AG04450 (cell line): ENCODE results near the gene HEBP1. TPM values are rescaled to one million over a fixed set of nuclear protein-coding genes. Genes with fewer than 3 reads are reported as not detected.

Source experiments
- CTCF ChIA-PET: fragments of 300-600, 350-600 bp; formaldehyde crosslinking; extraction: SDS; loops from one replicate; lab custom pipeline; 2022; ENCODE audit warnings: antibody characterized with exemption, inconsistent platforms; lab: Charles Lee
- POLR2A ChIA-PET: fragments of 350-600 bp; formaldehyde crosslinking; extraction: SDS; loops from one replicate; lab custom pipeline; 2021; ENCODE audit warnings: antibody characterized with exemption, inconsistent platforms; lab: Yijun Ruan, JAX
- DNase-seq: peaks from one replicate; pipeline ENCODE4 v3.0.0-alpha.2; 2011; ENCODE audit warnings: low read depth, low spot score
- H3K27ac ChIP-seq: one replicate; pipeline ENCODE4 v1.5.1; 2012; ENCODE audit warnings: low read depth, low read length, control low read depth
- H3K27me3 ChIP-seq: one replicate; pipeline ENCODE4 v1.6.0; 2012; ENCODE audit warnings: low read length; ENCODE audit not compliant: control insufficient read depth, insufficient read depth
- H3K4me3 ChIP-seq: 2 replicates; pipeline ENCODE4 v1.5.1; 2011; ENCODE audit warnings: mild to moderate bottlenecking, low read depth, low read length, control low read depth
- H3K9me3 ChIP-seq: 2 replicates; pipeline ENCODE4 v1.5.1; 2012; ENCODE audit warnings: low read length; ENCODE audit not compliant: control insufficient read depth, insufficient read depth
- CTCF ChIP-seq: IDR thresholded peaks from 2 replicates; pipeline ENCODE4 v1.5.1; 2011; ENCODE audit warnings: low read depth, low read length, control low read depth, inconsistent platforms
- polyA minus RNA-seq: library from RNA; depleted of rRNA, polyadenylated mRNA; stranded (reverse); fragments of >200 nt; gene quantifications from 2 replicates; pipeline ENCODE4 v1.2.3, GENCODE V29; 2011; rRNA and poly(A)+ RNA removed
- polyA plus RNA-seq: library from polyadenylated mRNA; depleted of rRNA; stranded (reverse); fragments of >200 nt; gene quantifications from 2 replicates; pipeline ENCODE4 v1.2.3, GENCODE V29; 2011; rRNA removed

The HEBP1 gene
- 57.7 and 76.3 TPM in 2 replicates for polyA plus RNA-seq
- 51.4 and 68.3 TPM in 2 replicates for polyA minus RNA-seq

GRCh38 chr12:12999959-13000615 is at the start of gene HEBP1:
Gene HEBP1 (minus strand): TSS chr12:13000265. CDS start chr12:13000114, 151 bp downstream.
- ChIA-PET POLR2A (no interaction called here), CTCF (interaction anchor here (0.8 to 1.8 kb wide), 2 partner anchors 212 kb away, joined by 3 to 10 read pairs; no protein-coding TSS in a partner anchor)
- DNase-seq = peak; percentile 71

GRCh38 chr12:13049816-13050215 is 49.8 kb upstream of the HEBP1 start:
- H3K4me3 ChIP-seq = no peak overlapping the region
- ChIA-PET CTCF (interaction anchor here (1.0 to 4.1 kb wide), 2 partner anchors 49 to 163 kb away, joined by 3 to 15 read pairs; no protein-coding TSS in a partner anchor), POLR2A (no interaction called here)
- peaks cover 5% of the 10 kb centered on the region; the same call in 1 of the 2 replicates for H3K9me3 ChIP-seq
- H3K27me3 ChIP-seq = no peaks in the 10 kb centered on the region
- DNase-seq = no peak
- TF ChIP-seq CTCF = no peak
- H3K27ac ChIP-seq = no peak overlapping the region

More at GRCh38 chr12:12999959-13000615, at the start of gene HEBP1:
- H3K9me3 ChIP-seq = no peaks in the 10 kb centered on the region; the same call in 1 of the 2 replicates
- peak within 1 kb of the TSS; percentile 77 for H3K27ac ChIP-seq
- no peak for TF ChIP-seq CTCF
- H3K27me3 ChIP-seq = no peaks in the 10 kb centered on the region
- peak within 1 kb of the TSS; percentile 99 for H3K4me3 ChIP-seq

GRCh38 chr12:13046964-13047363 is 46.9 kb upstream of the HEBP1 start:
- Histone ChIP-seq H3K27ac (no peak overlapping the region), H3K9me3 (no peaks in the 10 kb centered on the region; the same call in 1 of the 2 replicates), H3K27me3 (no peaks in the 10 kb centered on the region), H3K4me3 (no peak overlapping the region)
- ChIA-PET POLR2A (no interaction called here), CTCF (interaction anchor here (0.6 to 5.1 kb wide), 5 partner anchors 18 to 188 kb away, joined by 3 to 35 read pairs (median 5); no protein-coding TSS in a partner anchor)
- no peak for DNase-seq
- TF ChIP-seq CTCF = no peak

- Histone ChIP-seq H3K4me3 (no peak overlapping the region), H3K27me3 (no peaks in the 10 kb centered on the region), H3K9me3 (no peaks in the 10 kb centered on the region; the same call in 1 of the 2 replicates), H3K27ac (no peak overlapping the region)
- POLR2A ChIA-PET = interaction anchor here (0.6 kb wide), 1 partner anchor 1316 kb away, joined by 5 read pairs; no protein-coding TSS in a partner anchor
- CTCF ChIA-PET = interaction anchor here (0.8 to 5.1 kb wide), 7 partner anchors 16 to 1121 kb away, joined by 3 to 35 read pairs (median 4); no protein-coding TSS in a partner anchor
- no peak for DNase-seq
- no peak for TF ChIP-seq CTCF
Observed at GRCh38 chr12:13045816-13046215, 45.8 kb upstream of the HEBP1 start.
